HG03196 (cell line): ENCODE data around the gene FAM168B.

Experiments used
- ATAC-seq: cut with Tn5 transposase; IDR thresholded peaks from one replicate; pipeline ENCODE4 v1.9.1; 2021; ENCODE audit not compliant: unreplicated experiment

Gene FAM168B

DNA sequence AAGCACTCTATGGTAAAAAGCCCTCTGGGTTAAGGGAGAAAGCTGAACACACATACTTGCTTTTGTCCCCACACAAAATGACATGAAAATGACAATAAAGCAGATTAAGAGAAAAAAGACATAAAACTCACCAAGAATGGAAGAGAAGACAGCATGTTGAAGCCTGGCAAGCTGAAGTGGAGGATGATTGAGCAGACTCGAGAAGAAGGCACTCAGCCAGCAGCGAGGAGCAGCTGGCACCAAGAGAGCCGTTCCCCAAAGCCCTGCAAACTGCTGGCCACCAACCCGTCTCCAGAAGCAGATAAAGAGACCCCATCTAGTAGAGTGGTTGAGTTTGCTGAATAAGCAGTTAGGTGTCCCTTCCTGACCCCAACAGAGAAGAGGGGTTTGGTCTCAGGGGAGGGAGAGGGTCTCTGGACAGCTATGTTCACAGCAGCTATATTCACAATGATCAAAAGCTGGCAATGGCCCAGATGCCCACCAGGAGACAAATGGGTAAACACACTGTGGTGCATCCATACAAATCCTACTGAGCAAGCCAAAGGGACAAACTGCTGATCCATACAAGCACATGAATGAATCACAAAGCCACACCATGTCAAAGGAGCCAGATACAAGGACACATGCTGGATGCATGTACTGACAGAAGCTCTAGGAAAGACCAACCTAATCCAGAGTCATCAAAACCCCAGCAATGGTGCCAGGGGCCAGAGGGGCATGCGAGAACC, 36.9 kb downstream of the FAM168B start:
- no peak for ATAC-seq

DNA sequence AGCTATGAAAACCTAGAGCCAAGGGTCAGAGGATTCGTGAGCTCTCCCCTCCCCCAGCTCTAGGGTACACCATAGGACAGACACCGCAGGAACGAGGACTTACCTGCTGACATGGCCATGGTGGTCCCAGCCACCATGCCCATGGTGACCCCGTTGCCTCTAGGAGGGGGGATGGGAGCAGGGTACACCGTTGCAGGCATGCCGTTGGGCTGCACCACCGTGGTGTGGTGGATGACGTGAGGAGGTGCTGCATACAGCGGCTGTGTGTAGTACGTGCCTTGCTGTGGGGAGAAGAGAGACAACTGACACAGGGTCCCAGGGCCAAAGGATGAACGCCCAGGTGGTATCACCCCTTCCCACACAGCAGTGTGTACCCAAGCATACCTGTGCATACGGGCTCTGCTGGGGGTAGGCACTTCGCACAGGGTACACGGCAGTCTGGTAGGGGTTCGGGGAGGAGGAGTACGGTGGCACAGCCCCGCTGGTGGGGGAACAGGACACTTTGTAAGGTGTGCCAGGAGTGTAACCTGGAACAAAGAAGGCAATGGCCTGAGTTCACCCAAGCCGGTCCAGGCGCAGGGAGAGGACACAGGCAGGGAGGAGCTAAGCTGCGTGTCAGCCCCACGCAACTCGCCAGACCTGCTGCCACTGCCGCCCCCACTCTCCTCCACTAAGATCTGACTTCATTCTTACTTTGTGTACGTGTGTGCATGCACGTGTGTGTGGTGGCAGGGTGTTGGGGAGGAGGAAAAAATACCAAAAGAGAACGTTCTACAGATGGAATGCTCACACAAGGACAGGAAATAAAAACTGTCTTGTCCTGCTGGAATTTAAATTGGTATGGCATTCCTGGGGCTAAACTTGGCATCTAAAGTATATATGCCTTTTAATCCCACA, 37.8 kb downstream of the FAM168B start:
- ATAC-seq: no peak

DNA sequence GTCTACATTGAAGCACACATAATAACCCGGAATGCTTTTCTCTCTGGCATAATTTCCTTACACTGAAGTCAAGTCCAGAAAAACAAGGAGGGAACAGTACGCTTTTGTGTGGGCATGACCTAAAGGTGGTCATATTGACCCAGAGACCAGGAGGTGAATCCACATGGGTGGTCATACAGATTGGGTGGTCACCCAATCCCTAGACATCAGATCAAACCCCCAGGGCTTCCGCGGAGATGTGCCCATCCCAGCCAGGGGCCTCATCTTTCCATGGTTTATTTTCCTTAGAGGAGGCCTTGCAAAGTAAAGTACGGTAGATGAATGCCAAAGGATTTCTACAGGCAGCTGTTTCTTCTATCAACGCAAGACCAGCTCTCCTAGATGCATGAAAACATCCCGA, 38.8 kb downstream of the FAM168B start:
- ATAC-seq: no peak

DNA sequence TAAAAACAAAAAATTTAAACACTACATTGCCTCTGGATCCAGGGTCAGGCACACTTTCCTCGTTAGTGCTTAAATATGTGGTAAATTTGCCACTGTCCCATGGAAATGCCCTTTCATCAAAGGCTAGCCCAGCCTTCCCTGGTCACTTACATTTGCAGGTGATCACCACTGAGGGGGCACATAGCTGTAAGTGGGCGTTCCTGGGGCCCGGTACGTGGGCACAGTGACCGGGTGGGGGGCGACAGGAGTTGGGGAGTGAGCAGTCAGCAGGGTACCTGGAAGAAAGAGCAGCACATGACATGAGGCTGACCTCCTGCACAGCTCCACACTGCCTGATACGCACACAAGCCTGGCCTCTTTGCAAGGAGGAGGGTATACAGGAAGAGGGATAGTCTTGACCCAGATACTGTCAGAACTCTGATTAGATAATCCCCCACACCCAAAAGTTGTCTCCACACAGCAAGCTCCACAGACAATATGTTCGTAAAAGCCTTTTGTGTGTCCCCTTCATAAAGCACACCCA, 40.5 kb downstream of the FAM168B start:
- no peak for ATAC-seq

DNA sequence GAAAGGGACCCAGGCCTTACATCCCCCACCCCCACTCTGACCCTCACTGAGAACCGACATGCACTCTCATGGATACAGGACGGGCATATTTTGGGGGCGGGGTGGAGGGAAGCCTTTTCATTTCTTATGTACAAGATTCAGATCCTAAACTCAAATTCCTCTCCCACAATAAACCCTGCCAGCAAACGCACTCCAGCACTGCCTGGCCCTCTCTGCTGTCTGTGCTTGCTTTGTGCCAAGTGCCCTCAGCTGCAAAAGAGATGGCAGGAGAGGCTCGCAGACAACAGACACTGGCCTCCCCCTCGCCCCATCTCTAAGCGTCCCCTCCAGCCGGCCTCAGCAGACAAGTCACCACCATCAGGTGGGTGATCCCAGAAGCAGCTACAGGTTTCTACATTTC, 42.4 kb downstream of the FAM168B start:
- no peak for ATAC-seq

DNA sequence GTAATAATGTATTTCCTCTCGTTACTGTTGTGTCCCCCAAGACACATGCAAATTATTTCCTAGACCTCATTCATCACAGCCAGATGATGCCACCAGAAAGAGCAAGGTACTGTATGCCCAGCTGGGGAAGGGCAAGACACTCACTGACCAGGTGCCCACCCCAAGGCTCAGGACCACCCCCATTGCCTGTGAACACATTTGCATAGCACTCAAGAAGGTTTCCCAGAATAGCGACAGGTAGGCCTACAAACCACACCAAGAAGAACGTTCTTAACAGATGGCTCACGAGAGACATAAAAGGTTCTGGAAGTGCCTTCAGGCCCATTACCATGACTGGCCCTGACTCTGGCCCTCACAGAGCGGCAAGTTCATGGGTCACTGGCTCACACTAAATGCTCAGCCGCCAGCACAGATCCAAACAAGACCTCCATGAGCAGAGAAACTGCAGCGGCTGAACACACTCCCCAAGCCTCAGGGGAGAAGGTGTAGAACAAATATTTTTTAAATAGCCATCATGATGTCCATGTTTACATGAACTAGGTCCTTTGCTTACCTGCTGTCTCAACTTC, 44.0 kb downstream of the FAM168B start:
- no peak for ATAC-seq

DNA sequence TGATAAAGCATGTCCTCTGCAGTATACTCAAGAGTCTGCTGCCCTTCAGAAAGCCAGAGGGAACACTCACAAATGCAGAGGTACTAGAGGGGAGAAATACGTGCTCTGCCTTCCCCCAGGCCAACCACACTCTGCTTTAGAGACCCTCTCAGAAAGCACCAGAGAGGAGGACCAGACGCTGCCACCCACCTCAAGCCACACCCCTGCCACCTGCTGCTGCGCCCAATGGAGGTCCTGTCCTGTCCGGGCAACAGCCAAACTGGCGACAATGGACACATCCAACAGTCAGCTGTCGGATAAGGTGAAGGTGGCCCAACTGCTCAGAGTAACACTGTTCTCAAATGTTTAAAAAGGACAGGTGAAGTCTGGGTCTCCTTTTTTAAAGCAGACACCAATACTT, 44.6 kb downstream of the FAM168B start:
- no peak for ATAC-seq

DNA sequence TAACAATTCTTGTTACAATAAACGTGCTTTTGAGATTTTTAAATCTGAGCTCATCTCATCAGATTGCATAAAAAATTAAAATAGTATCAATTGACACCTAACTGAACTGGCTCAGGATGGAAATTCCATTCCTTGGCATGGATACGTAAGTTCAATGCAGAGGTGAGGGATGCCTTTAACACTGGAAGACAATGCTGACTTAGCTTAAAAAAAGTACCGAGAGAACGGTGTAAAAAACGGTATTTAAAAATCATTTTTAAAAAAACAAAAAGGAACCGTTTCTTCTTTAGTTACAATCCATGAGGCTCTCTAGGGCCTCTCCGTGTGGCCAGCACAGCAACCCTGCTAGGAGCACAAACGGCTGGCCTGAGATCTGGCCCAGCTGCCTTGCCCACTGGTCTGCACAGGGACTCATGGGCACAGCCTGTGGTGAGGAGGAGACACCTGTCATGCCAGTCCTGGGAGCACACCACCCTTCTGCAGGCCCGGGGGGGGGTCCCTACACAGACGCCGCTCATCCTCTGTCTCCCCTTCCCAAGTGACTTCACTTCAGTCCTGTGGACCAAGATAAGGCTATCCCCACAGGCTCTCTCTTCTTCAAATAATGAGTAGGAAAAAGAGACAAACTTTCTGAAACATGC, 45.2 kb downstream of the FAM168B start:
- ATAC-seq: no peak

DNA sequence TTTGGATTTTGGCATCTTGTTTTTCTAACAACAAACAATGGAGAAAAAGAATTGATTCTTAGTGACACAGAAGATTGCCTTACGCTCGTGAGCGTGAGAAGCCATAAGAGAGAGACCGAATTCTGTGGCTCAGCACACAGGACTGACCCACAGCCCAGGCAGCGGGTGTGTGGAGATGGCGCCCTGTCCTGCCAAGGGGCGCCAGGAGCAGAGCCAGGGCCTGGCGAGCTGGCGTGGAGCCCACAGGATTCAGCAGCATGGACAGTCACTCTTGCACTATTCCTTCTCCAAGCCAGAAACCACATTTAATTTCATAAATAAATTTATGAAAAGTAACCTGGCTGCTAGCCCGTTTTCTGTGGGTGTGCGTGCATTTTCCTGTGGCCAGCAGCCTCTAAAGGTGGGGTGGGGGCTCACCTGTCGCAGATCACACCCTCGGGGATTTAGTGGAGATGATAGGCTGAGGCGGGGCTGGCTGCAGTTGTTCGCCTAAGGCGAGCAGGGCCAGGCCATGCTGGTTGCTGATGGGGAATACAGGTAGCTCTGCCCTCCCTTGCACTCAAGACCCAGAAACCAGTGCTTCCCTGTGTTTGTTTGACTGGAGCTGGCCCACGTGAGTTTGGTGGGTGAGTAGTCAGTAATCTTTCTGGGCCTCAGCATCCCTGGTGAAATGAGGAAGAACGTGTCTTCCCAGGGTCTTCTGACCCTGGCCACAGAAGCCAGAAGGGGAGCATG, 46.2 kb downstream of the FAM168B start:
- no peak for ATAC-seq

DNA sequence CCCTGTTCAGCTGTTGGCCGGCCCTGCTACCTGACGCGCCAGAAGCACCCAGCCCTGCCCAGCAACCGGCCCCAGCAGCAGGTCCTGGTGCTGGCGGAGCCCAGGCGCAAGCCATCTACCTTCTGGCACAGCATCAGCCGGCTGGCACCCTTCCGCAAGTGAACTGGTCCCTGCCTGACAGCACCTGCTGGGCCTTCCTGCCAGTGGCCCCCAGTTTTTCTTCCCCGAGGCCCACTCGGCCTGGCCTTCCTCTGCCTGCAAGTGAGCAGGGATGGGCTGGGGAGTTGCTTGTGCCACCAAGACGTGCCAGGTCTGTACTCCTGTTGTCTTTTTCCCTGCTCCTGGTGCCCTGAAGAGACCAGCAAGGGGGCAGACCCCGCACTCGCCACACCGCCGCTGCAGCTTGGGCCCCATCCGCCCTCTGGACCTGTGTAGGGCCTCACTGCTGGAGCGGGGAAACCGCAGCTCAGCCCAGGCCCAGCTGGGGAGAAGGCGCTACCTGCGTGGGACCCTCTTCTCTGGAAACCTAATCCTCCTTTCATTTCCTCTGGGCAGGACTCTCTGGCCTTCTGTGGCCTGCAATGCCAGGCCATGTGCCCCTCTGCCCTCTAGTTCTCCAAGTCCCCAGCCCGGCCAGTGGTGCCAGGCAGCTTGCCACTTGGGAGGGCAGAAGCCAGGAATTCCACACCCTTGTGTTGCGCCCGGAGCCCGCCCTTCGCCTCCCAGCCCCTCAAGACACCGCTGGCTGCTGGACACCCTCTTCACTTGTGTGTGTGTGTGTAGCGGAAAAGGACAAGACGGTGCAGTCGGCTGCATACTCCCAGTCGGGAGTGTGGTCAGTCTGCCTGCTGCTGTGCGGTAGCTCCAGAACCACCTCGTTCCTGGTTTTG, 47.0 kb downstream of the FAM168B start:
- no peak for ATAC-seq

DNA sequence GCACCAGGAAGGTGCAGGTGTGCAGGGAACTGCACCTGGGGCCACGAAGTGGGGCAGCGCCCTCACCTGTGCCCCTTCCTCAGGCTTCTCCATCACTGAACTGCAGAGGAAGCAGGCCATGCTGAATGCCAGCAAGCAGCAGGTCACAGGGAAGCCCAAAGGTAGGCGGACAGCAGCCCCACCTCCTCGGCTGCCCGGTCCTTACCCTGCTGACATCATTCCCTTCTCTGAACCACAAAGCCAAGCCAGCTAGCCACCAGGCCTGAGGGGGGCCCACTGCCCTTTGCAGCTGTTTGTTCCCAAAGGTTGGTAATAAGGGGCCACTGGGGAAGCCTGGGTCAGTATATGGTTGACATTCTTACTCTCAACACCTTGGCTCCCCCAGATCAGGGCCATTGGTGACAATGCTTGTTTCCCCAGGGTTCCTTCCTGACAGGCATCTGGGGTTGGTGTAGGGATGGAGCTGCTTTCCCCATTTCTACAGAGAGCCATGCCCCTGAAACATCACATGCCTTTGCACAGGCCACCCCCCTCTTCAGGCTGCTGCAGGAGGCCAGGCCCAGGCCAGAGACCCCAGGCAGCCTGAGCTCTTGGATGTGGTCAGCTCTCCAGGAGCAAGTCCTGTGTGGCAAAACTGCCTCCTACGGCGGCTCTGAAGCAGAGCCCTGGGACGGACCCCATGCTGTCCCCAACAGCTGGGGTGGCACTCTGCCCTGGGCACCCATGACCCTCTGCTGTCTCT, 47.8 kb downstream of the FAM168B start:
- no peak for ATAC-seq

DNA sequence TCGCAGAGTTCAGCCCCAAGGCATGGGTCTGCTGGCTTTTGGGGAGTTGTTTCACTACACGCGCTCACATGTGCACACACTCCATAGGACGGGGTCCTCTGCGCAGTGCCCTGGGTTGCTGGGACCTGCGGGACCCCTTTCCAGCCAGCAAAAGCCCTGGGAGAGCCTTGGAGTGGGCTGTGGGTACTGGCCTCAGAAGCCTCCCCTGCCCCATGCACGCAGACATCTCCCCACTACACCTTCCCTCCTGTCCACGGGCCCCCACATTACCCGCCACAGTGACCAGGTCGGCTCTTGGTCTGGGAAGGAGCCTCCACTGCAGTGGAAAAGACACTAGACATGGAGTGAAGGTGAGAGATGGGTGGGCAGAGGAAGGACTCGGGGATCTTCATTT, 48.5 kb downstream of the FAM168B start:
- no peak for ATAC-seq

DNA sequence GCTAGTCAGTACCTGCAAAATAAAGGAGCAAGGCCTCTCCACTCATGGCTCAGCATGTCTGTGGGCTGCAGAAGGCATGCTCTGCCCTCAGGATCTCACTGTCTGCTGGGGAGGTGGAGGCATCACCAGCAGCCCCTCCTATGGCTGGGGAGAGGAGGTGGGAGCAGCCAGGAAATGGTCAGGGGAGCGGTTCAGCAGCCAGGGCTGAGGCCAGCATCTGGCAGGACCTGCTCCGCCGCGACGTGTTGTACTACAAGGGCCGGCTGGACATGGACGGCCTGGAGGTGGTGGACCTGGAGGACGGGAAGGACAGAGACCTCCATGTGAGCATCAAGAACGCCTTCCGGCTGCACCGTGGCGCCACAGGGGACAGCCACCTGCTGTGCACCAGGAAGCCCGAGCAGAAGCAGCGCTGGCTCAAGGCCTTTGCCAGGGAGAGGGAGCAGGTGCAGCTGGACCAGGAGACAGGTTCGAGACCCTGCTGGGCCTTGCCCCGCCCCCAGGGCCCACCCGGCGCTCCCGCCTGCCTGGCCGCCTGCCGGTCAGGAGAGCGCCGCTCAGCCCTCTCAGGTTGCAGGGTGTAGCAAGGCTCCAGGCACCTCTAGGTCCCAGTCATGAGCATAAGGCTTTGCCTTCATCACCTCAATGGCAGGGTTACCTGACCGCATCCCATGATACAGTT, 49.0 kb downstream of the FAM168B start:
- ATAC-seq: no peak

DNA sequence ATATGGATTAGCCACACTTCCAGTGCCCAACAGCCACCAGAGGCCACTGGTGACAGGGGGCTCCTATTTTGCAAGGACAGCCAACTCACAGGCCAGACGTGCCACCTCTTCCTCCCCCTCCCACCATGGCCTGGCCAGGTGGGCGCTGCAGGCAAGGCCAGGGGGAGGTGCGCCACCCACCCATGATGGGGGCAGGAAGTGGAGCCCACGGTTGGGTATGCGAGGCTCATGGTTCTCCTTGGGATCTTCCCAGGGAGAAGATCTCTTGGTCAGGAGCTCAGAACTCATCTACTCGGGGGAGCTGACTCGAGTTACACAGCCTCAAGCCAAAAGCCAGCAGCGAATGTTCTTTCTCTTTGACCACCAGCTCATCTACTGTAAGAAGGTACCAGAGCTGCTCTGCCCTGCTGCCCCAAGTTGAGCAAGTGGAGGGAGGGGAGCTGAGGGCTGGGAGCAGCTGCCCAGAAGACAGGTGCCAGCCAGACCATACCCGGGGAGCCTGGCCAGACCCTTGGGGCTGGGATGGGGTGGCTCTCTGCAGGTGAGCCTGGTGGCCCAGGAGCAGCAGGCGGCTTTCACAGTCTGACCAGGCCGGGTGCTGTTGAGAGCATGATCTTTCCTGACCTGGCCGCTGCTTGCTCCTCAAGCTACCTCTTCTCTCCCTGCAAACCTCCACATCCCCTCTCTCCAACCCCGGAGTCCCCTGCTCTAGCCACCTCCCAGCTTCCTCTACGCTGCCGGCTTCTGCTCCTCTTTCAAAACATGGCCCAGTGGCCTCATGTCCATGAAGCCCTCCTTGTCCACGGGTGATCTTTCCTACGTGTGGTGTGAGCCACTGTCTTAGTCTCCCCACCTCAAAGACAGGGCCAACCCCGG, 49.8 kb downstream of the FAM168B start:
- ATAC-seq: no peak

DNA sequence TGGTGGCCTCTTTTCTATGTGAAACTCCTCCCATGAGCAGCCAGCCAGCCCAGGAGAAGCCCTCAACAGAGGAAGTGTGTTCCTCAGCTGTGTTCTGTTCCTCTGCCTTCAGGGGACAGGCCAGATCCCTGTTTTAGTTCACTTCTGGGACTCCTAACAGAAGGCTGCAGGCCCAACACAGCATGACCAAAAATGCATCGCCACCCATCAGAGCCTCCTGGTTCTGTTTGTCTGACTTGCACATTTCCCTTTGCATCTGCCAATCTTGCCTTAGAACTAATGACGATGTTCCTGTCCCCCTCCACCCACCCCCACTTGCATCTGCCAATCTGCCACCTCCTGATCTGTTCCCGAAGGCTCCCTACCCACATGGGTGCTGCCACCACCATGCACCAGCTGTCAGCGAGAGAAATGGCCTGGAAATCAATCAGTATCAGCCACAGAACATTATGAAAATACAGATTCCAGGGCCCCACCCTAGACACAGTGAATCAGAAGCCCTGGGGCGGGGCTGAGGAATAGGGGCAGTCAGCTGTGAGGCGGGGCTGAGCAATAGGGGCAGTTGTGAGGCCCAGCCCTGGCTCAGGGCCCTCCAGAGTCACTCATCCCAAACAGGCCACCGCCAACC, 51.0 kb downstream of the FAM168B start:
- no peak for ATAC-seq

DNA sequence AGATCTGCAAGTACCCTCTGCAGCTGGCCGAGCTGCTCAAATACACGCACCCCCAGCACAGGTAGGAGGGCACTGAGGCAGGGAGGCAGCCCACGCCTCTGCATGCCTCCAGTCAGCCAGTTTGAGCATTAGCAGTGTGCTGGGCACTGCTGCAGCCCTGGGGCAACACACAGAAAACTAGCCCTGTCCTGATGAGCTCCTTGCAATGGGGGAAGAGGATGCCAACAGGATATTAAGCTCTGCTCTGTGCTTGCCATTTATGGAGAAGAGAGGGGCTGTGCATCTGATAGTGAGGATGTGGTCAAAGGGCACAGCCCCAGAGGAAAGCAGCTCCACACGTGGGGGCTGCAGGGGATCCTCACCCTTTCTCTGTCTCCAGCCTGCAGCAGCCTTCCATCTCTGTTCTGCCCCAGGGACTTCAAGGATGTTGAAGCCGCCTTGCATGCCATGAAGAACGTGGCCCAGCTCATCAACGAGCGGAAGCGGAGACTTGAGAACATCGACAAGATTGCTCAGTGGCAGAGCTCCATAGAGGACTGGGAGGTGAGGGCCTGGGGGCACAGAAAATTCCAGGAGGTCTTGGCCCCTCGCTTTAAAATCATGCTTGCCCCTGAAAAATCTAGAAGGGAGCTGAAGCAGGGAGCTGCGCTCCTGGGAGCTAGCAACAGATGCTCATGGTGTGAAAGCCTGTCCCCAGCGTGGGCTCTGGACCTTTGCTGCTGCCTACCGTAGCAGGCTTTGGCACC, 51.7 kb downstream of the FAM168B start:
- no peak for ATAC-seq
